Mesendoderm (in vitro differentiated cells): ENCODE results near the gene LTBP4.
"Not testable (repeated sequence)": the region's sequence is repeated elsewhere in the genome, so short reads cannot be mapped to it uniquely, and the experiment has no call there.

Source experiments
- DNase-seq: peaks from one replicate; pipeline ENCODE4 v3.0.0; 2013
- H2AK5ac ChIP-seq: 2 replicates; pipeline ENCODE4 v1.6.1; 2013; ENCODE audit warnings: low read length, inconsistent platforms
- H2BK120ac ChIP-seq: 2 replicates; pipeline ENCODE4 v1.6.1; 2013; ENCODE audit warnings: low read depth, mild to moderate bottlenecking, low read length, moderate library complexity, mixed read lengths
- H2BK15ac ChIP-seq: replicated peaks from 2 replicates; pipeline ENCODE4 v1.6.1; 2013; ENCODE audit warnings: low read depth, mild to moderate bottlenecking, moderate library complexity
- H2BK5ac ChIP-seq: 2 replicates; pipeline ENCODE4 v1.6.1; 2013; ENCODE audit warnings: low read length, inconsistent platforms
- H3K18ac ChIP-seq: 2 replicates; pipeline ENCODE4 v1.6.1; 2013; ENCODE audit warnings: mild to moderate bottlenecking, low read length, mixed read lengths
- H3K23ac ChIP-seq: one replicate; pipeline ENCODE4 v1.6.1; 2013; ENCODE audit warnings: low read length
- H3K27ac ChIP-seq: 2 replicates; pipeline ENCODE4 v1.5.1; 2013; ENCODE audit warnings: low read depth, mild to moderate bottlenecking, inconsistent platforms, low read length, moderate library complexity
- H3K27me3 ChIP-seq: 2 replicates; pipeline ENCODE4 v1.6.1; 2013; ENCODE audit warnings: low read length, control low read depth, mild to moderate bottlenecking, inconsistent platforms; ENCODE audit not compliant: insufficient read depth, poor library complexity
- H3K36me3 ChIP-seq: 2 replicates; pipeline ENCODE4 v1.6.1; 2013; ENCODE audit warnings: low read length, inconsistent platforms; ENCODE audit not compliant: control insufficient read depth, insufficient read depth
- H3K4ac ChIP-seq: one replicate; pipeline ENCODE4 v1.6.1; 2013; ENCODE audit warnings: low read depth, mild to moderate bottlenecking, low read length, moderate library complexity
- H3K4me1 ChIP-seq: 2 replicates; pipeline ENCODE4 v1.6.1; 2013; ENCODE audit warnings: low read depth, low read length, inconsistent platforms; ENCODE audit not compliant: control insufficient read depth
- H3K4me2 ChIP-seq: 2 replicates; pipeline ENCODE4 v1.6.1; 2013; ENCODE audit warnings: low read length
- H3K4me3 ChIP-seq: 2 replicates; pipeline ENCODE4 v1.5.1; 2013; ENCODE audit warnings: mild to moderate bottlenecking, low read length
- H3K56ac ChIP-seq: one replicate; pipeline ENCODE4 v1.6.1; 2013; ENCODE audit warnings: low read length
- H3K79me1 ChIP-seq: 2 replicates; pipeline ENCODE4 v1.6.1; 2013; ENCODE audit warnings: low read length, inconsistent platforms
- H3K79me2 ChIP-seq: 2 replicates; pipeline ENCODE4 v1.6.1; 2013; ENCODE audit warnings: mild to moderate bottlenecking, low read length; ENCODE audit not compliant: control insufficient read depth, insufficient read depth
- H3K9ac ChIP-seq: 2 replicates; pipeline ENCODE4 v1.6.1; 2013; ENCODE audit warnings: low read length, inconsistent platforms
- H4K5ac ChIP-seq: one replicate; pipeline ENCODE4 v1.6.1; 2013; ENCODE audit warnings: low read length
- H4K8ac ChIP-seq: one replicate; pipeline ENCODE4 v1.6.1; 2013; ENCODE audit warnings: low read depth, mild to moderate bottlenecking, control low read depth, low read length, moderate library complexity
- WGBS: extraction: QIAGEN DNeasy Blood & Tissue Kit; methylation state at CpG from one replicate; pipeline ENCODE4 v1.1.7; 2013; ENCODE audit warnings: low lambda C conversion rate, missing lambda C conversion rate; ENCODE audit not compliant: insufficient coverage; ENCODE audit errors: extremely low coverage; 5-methylcytosine and 5-hydroxymethylcytosine counted together

Gene LTBP4

DNA sequence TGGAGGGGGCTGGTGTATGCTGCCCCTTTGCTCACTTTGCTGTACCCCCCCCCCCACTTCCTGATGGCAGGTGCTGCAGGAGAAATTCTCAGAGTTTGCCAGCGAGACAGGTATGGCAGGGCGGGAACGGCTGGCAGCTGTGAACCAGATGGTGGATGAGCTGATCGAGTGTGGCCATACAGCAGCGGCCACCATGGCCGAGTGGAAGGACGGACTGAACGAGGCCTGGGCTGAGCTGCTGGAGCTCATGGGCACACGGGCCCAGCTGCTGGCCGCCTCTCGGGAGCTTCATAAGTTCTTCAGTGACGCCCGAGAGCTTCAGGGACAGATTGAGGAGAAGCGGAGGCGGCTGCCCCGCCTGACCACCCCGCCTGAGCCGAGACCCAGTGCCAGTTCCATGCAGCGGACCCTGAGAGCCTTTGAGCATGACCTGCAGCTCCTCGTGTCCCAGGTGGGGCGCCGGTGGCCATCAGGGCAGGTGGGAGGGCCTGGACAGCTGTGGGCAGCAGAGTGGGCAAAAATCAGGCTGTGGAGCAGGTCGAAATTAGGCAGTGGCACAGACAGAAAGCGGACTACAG, 44.1 kb upstream of the LTBP4 start:
- Histone ChIP-seq H3K9ac (no peak overlapping the region), H3K27me3 (peaks cover 14% of the 10 kb centered on the region), H4K5ac (no peak overlapping the region), H3K4ac (no peak overlapping the region), H2BK5ac (no peak overlapping the region), H3K18ac (no peak overlapping the region), H3K4me1 (no peaks in the 10 kb centered on the region), H2BK15ac (no peak overlapping the region), H3K79me1 (no peaks in the 10 kb centered on the region), H3K4me3 (no peak overlapping the region), H3K4me2 (no peak overlapping the region), H2BK120ac (no peak overlapping the region), H3K79me2 (no peaks in the 10 kb centered on the region), H3K36me3 (no peaks in the 10 kb centered on the region), H3K56ac (no peak overlapping the region), H3K23ac (no peak overlapping the region), H4K8ac (no peak overlapping the region), H3K27ac (no peak overlapping the region), H2AK5ac (no peak overlapping the region)
- DNase-seq = no peak
- no CpG with 5 or more reads among the region's 24 CpGs for WGBS

DNA sequence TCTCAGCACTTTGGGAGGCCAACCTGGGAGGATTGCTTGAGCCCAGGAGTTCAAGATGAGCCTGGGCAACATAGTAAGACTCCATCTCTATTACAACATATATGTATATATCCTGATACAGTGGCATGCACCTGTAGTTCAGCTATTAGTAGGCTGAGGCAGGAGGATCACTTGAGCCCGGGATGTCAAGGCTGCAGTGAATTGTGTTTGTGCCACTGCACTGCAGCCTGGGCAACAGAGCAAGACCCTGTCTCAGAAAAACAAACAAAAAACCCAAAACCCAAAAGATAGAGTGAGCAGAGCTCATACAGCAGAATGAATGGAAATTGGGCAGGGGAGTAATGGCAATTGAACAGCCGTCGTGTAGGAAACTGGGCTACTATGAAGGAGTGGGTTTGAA, 41.8 kb upstream of the LTBP4 start:
- no peak overlapping the region for H3K23ac ChIP-seq
- no peak overlapping the region for H4K5ac ChIP-seq
- no peak overlapping the region for H3K56ac ChIP-seq
- H3K4me3 ChIP-seq = no peak overlapping the region
- no peak overlapping the region for H2BK15ac ChIP-seq
- no peak for DNase-seq
- H2AK5ac ChIP-seq = no peak overlapping the region
- H3K9ac ChIP-seq = no peak overlapping the region
- no peaks in the 10 kb centered on the region for H3K36me3 ChIP-seq
- H3K79me2 ChIP-seq = no peaks in the 10 kb centered on the region
- WGBS = no CpG with 5 or more reads among the region's 3 CpGs
- H3K27ac ChIP-seq = no peak overlapping the region
- H4K8ac ChIP-seq = no peak overlapping the region
- H2BK120ac ChIP-seq = no peak overlapping the region
- no peaks in the 10 kb centered on the region for H3K79me1 ChIP-seq
- no peak overlapping the region for H3K4me2 ChIP-seq
- peaks cover 10% of the 10 kb centered on the region for H3K27me3 ChIP-seq
- H3K18ac ChIP-seq = no peak overlapping the region
- no peak overlapping the region for H3K4ac ChIP-seq
- H2BK5ac ChIP-seq = no peak overlapping the region
- H3K4me1 ChIP-seq = no peaks in the 10 kb centered on the region

DNA sequence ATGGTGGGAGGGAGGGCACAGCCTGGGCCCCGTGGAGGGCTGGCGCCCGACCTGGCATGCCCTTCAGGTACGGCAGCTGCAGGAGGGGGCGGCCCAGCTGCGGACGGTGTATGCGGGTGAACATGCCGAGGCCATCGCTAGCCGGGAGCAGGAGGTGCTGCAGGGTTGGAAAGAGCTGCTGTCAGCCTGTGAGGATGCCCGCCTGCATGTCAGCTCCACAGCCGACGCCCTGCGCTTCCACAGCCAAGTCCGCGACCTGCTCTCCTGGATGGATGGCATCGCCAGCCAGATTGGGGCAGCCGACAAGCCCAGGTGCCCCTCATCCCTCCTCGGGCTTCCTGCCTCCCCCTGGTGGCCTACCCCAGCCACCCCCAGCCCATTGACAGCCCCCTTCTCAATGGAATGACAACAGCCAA, 41.1 kb upstream of the LTBP4 start:
- Histone ChIP-seq H4K8ac (no peak overlapping the region), H3K36me3 (no peaks in the 10 kb centered on the region), H3K56ac (no peak overlapping the region), H3K23ac (no peak overlapping the region), H2BK5ac (no peak overlapping the region), H3K79me1 (no peaks in the 10 kb centered on the region), H2AK5ac (no peak overlapping the region), H3K4me2 (no peak overlapping the region), H3K18ac (no peak overlapping the region), H4K5ac (no peak overlapping the region), H2BK15ac (no peak overlapping the region), H3K79me2 (no peaks in the 10 kb centered on the region), H2BK120ac (no peak overlapping the region), H3K27me3 (peaks cover 3% of the 10 kb centered on the region), H3K4me1 (no peaks in the 10 kb centered on the region), H3K4me3 (no peak overlapping the region), H3K9ac (no peak overlapping the region), H3K4ac (no peak overlapping the region), H3K27ac (no peak overlapping the region)
- no CpG with 5 or more reads among the region's 20 CpGs for WGBS
- no peak for DNase-seq

DNA sequence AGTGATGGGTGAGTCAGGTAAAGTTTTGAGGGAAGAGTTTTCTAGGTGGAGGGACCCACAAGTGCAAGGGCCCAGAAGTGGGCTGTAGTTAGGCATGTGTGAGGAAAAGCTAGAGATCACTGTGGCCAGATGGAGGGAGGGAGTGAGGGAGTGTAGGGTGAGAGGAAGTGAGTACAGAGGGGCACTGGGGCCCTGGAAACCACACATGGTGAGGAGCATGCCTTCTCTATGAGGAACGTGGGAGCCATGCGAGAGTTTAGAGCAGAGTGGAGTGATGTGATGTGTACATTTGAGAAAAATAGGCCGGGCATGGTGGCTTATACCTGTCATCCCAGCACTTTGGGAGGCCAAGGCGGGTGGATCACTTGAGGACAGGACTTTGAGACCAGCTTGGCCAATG, 39.2 kb upstream of the LTBP4 start:
- no peak for DNase-seq
- Histone ChIP-seq H3K79me2 (no peaks in the 10 kb centered on the region), H2BK15ac (no peak overlapping the region), H3K4me2 (no peak overlapping the region), H2BK5ac (no peak overlapping the region), H3K18ac (no peak overlapping the region), H3K27ac (no peak overlapping the region), H4K8ac (no peak overlapping the region), H3K4me3 (no peak overlapping the region), H4K5ac (no peak overlapping the region), H3K9ac (no peak overlapping the region), H3K4ac (no peak overlapping the region), H3K36me3 (no peaks in the 10 kb centered on the region), H3K27me3 (peaks cover 1% of the 10 kb centered on the region), H3K79me1 (no peaks in the 10 kb centered on the region), H2AK5ac (no peak overlapping the region), H3K4me1 (no peaks in the 10 kb centered on the region), H2BK120ac (no peak overlapping the region), H3K56ac (no peak overlapping the region), H3K23ac (no peak overlapping the region)
- no CpG with 5 or more reads among the region's 4 CpGs for WGBS

DNA sequence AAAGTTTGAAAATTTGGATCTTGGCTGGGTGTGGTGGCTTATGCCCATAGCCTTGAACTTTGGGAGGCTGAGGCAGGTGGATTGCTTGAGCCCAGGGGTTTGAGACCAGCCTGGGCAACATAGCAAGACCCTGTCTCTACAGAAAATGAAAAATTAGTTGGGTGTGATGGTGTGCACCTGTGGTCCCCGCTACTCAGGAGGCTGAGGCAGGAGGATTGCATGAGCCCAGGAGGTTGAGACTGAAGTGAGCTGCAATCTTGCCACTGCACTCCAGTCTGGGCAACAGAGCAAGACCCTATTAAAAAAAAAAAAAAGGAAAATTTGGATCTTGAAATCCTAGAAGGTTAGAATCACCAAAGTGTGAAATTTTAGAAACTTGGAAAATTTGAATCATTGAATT, 36.6 kb upstream of the LTBP4 start:
- DNase-seq, H3K4me1 ChIP-seq, H3K79me1 ChIP-seq, H3K9ac ChIP-seq, H3K4ac ChIP-seq, H2BK120ac ChIP-seq, H4K5ac ChIP-seq, H4K8ac ChIP-seq, H3K23ac ChIP-seq, H3K4me3 ChIP-seq, H2BK15ac ChIP-seq, H3K18ac ChIP-seq, H2AK5ac ChIP-seq, H2BK5ac ChIP-seq, H3K56ac ChIP-seq, H3K36me3 ChIP-seq, H3K27ac ChIP-seq, H3K4me2 ChIP-seq, H3K79me2 ChIP-seq: not testable (repeated sequence)
- peaks cover 24% of the 10 kb centered on the region for H3K27me3 ChIP-seq
- WGBS = no CpG with 5 or more reads among the region's 1 CpG

DNA sequence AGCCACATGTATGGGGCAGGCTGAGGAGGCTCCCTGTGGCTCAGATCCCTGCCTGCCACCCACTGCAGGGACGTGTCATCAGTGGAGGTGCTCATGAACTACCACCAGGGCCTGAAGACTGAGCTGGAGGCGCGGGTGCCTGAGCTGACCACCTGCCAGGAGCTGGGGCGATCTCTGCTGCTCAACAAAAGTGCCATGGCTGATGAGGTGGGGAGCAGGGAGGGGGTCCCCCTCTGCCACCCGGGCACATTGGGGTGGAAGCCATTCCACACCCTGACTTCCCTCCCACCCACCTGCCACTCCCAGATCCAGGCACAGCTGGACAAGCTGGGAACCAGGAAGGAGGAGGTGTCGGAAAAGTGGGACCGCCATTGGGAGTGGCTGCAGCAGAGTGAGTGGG, 35.8 kb upstream of the LTBP4 start:
- H3K9ac ChIP-seq = no peak overlapping the region
- H2BK5ac ChIP-seq = no peak overlapping the region
- no peaks in the 10 kb centered on the region for H3K79me2 ChIP-seq
- peaks cover 26% of the 10 kb centered on the region for H3K27me3 ChIP-seq
- H3K56ac ChIP-seq = no peak overlapping the region
- peaks cover 2% of the 10 kb centered on the region for H3K4me1 ChIP-seq
- H4K8ac ChIP-seq = no peak overlapping the region
- H3K23ac ChIP-seq = no peak overlapping the region
- no peak overlapping the region for H3K4me2 ChIP-seq
- no peak overlapping the region for H4K5ac ChIP-seq
- no peak overlapping the region for H3K27ac ChIP-seq
- no peak for DNase-seq
- WGBS = no CpG with 5 or more reads among the region's 7 CpGs
- H3K18ac ChIP-seq = no peak overlapping the region
- no peak overlapping the region for H3K4me3 ChIP-seq
- no peaks in the 10 kb centered on the region for H3K79me1 ChIP-seq
- no peak overlapping the region for H3K4ac ChIP-seq
- H2AK5ac ChIP-seq = no peak overlapping the region
- H3K36me3 ChIP-seq = no peaks in the 10 kb centered on the region
- H2BK15ac ChIP-seq = no peak overlapping the region
- H2BK120ac ChIP-seq = no peak overlapping the region
